HG02981 (cell line): ENCODE measurements around the gene EXD3.
"Not testable (repeated sequence)": the region's sequence is repeated elsewhere in the genome, so short reads cannot be mapped to it uniquely, and the experiment has no call there.

Experiments used
- ATAC-seq: cut with Tn5 transposase; IDR thresholded peaks from one replicate; pipeline ENCODE4 v1.9.1; 2021; ENCODE audit warnings: mild to moderate bottlenecking, moderate library complexity; ENCODE audit not compliant: unreplicated experiment

The EXD3 gene

DNA sequence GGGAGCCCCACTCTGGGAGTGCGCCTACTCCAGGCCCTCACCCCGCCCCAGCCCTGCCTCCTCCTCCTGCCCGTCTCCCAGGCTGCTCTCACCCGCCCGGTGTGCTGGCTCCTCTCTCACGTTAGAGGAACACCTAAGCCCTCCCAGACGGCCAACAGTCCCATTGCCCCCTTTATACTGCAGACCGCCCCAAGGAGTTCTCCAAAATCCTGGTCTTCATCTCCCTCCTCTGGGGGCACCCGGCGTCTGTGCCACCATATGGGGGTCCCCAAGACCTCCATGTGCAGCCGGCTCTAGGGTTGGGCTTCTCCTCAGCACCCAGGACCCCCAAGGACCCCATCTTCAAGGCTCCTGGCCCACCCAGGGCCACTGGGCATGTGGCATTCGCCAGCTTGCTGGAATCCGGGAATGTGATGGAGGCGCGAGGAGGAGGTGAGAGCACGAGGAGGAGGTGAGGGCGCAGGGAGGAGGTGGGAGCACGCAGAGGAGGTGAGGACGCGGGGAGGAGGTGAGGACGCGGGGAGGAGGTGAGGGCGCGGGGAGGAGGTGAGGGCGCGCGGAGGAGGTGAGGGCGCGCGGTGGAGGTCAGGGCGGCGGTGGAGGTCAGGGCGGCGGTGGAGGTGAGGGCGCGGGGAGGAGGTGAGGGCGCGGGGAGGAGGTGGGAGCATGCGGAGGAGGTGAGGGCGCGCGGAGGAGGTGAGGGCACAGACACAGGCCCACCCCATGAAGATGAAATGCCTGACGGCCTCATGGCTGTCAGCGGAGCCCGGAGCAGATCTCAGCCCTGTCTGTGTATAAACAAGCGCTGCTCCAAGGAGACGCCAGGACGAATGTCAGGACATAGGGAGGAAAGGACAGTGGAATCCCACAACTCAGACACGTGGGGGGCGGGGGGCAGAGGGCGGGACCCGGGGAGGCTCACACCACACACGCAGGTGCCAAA lies 41.2 kb downstream of the EXD3 start:
- no peak for ATAC-seq

DNA sequence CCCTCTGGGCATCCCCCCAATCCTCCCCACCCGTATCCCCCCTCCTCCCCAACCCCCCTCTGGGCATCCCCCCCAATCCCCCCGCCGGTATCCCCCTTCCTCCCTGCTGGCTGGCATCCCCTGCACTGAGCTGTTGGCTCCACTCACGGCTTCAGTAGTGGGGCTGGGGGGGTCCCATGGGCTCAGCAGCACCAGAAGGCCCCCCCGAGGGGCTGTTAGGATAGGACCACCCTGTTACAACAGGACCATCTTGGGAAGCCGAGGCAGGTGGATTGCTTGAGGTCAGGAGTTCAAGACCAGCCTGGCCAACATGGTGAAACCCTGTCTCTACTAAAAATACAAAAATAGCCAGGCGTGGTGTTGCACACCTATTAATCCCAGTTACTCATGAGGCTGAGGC lies 42.4 kb downstream of the EXD3 start:
- ATAC-seq, result no peak

DNA sequence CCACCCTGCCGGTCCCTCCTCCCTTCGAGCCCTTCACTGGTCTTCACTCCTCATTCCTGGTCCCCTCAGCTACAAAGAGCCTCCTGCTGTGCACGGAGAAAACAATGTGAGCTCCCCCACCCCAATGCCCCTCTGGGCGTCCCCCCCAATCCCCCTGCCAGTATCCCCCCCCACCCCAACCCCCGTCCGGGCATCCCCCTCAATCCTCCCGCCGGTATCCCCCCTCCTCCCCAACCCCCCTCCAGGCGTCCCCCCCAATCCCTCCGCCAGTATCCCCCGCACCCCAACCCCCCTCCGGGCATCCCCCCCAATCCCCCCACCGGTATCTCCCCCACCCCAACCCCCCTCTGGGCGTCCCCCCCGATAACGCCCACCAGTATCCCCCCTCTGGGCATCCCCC lies 42.8 kb downstream of the EXD3 start:
- no peak for ATAC-seq

DNA sequence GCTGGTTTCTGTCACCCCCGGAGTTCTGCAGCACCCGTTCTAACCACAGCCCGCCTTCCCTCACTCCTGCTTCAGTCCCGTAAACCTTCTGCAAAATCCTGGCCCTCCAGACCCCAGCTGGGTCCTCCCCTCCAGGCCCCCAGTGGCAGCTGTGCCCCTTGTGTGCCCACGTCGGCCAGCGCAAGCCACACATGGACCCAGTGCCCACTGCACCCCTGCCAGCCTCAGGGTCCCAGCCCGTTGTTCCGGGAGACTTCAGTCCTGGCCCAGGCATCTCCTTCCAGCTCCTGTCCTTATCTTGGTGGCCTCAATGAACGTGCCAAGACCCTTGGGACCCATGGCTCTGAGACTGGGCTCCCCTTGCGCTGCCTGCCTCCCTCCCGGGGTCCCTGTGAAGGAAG lies 43.2 kb downstream of the EXD3 start:
- no peak for ATAC-seq

DNA sequence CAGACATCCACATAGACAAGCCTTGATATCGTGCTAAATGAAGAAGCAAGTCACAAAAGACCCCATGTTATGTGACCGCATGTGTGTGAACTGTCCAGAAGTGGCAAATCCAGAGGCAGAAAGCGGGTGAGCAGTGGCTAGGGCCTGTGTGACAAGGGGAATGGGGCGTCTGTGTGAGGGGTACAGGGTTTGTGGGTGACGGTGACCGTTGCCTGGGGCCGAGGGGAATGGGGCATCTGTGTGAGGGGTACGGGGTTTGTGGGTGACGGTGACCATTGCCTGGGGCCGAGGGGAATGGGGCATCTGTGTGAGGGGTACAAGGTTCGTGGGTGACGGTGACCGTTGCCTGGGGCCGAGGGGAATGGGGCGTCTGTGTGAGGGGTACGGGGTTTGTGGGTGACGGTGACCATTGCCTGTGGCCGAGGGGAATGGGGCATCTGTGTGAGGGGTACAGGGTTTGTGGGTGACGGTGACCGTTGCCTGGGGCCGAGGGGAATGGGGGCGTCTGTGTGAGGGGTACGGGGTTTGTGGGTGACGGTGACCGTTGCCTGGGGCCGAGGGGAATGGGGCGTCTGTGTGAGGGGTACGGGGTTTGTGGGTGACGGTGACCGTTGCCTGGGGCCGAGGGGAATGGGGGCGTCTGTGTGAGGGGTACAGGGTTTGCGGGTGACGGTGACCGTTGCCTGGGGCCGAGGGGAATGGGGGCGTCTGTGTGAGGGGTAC lies 44.1 kb downstream of the EXD3 start:
- not testable (repeated sequence) for ATAC-seq

DNA sequence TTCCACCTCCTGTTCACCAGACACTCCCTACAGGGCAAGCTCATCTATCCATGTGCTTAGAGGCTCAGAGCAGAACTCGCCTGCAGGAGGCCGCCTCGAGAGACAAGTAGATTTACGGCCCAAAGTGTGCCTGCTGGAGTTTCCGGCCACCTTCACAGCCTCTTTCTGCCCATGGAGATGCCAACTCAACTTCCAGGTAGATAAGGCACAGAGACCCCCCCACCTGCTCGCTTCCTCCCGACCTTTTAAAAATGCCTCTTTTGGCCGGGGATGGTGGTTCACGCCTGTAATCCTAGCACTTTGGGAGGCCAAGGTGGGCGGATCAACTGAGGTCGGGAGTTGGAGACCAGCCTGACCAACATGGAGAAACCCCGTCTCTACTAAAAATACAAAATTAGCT lies 46.6 kb downstream of the EXD3 start:
- ATAC-seq, result no peak

DNA sequence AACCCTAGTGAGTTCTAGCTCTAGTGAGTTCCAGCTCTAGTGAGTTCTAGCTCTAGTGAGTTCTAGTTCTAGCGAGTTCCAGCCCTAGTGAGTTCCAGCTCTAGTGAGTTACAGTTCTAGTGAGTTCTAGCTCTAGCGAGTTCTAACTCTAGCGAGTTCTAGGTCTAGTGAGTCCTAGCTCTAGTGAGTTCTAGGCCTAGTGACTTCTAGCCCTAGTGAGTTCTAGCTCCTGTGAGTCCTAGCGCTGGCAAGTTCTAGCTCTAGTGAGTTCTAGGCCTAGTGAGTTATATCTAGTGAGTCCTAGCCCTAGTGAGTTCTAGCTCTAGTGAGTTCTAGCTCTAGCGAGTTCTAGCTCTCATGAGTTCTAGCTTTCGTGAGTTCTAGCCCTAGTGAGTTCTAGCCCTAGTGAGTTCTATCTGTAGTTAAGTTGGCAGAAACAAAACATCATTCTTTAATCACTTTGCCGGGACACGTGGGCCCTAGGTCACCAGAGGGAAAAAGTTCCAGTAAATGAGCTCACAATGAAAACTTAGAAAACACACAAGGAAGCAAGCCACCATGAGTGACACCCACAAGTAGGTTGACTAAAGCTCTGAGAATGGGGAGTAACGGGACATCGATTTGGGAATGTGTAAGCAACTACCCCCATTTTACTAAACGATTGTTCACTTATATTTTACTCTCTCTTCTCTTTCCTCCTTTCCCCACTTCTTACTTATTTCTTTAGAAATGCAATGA lies 47.5 kb downstream of the EXD3 start:
- ATAC-seq, result no peak

DNA sequence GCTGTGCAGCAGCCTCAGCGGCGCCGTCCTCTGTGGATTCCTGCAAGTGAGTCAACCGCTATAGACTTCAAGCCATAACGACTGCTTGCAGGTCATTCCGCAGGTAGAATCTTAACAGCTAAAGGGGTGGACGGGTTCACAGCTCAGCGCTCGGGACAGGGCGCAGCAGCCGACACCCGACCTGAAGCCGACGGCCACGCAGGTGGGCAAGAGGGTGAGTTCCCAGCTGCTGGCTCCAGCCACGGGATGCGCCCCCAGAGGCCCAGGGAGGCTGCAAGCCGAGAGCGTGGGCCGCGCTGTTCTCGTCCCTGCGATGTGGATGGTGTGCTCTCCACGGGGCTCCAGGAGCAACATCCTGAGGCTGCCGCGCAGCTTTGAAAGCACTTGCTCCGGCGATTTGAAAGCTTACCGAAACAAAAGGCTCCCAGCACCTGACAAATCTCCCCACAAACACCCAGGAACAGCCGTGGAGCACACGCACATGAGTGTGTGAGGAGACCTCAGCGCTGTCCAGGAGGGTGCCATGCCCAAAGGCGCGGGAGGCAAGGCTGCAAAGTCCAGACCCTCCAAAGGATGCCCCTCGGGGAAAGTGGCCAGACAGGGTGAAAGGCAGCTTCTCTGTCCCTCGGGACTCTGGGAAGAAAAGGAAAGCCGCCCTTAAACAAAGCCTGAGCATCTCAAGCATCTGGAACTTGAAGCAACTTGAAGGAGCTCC lies 48.7 kb downstream of the EXD3 start:
- ATAC-seq, result no peak

DNA sequence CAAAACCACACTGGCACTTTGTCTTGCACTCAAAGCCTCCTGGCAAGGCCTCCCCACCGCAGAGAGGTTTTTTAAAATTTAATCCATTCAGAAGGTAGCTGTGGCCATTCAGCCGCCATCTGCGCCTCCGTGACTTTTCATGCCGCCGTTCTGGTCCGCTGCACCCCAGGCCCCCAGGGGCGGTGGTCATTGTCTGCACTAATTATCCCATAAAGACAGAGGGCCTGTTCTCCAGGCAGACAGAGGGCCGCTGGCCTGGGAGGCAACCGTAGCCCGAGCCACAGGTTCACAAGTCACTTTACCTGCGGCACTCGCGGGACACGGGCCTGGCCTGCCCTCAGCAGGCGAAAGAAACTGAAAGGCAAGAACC lies 49.4 kb downstream of the EXD3 start:
- ATAC-seq, result no peak

DNA sequence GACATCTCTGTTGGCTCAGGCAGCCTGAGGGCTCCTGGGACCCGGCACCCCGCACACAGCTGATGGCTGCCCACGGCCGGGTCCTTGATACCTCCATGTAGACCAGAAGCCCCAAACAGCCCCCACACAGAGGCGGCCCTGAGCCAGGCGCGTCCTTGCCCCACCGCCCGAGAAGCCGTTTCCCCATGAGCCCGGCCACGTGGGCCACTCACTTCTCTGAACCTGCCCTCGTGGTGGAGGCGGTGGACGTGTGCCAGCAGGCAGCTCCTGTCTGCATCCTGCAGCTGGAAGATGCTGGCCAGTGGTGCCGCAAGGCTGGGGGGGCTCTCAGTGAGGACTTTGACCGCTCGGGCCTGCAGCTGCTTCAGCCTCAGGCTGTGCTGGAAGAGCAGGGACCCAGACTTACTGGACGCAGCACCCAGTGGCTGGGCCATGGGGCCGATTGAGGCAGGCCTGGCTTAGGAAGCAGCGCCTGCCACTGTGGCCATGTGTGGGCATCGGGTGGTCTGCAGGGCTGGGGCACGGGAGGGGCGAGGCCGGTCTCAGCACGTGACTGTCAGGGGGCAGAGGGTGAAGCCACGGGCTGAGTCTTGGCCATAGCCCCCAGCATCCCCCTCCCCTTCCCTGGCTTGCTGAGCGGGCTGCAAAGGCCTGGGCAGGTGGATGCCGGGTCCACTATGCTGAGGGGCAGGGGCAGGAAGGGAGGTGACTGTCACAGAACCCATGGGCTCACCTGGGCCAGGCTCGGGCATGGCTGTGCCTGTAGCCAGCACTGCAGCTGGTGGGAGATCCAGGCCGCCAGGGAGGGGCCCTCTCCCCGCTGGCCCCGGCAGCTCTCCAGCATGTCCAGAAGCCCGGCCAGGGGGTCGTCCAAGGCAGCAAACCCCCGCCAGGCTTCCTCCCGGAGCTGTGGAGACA lies 50.0 kb downstream of the EXD3 start:
- no peak for ATAC-seq

DNA sequence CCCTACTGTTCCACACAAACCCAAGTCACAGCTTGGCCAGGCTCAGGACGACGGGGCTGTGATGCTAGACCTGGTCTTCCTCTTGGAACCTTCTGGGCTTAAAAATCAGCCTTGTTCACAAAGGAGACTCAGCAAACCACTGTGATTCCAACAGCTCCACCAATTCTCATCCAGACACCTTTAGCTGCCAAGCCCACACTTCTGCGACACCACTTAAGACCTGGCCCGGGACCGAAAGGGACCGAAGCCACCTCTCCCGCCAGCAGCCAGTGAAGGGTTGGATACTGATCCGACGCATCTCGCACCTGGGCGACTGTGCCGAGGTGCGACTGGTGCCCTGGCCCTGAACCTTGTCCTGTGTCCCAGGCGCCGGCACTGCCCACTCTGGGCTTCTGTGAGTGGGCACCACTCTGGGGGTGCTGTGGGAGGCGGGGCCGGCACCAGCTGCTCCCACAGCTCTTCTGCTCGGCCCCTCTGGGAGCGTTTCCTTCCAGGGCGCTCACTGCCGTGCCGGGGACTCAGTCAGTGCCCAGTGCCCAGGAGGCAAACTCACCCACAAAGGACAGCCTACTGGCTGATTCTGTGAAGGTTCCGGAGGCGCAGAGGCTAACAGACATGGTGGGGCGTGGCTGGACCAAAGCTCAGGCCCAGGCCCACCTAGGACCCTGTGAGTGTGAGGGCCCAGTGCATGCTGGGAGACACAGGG lies 50.9 kb downstream of the EXD3 start:
- ATAC-seq, result no peak

DNA sequence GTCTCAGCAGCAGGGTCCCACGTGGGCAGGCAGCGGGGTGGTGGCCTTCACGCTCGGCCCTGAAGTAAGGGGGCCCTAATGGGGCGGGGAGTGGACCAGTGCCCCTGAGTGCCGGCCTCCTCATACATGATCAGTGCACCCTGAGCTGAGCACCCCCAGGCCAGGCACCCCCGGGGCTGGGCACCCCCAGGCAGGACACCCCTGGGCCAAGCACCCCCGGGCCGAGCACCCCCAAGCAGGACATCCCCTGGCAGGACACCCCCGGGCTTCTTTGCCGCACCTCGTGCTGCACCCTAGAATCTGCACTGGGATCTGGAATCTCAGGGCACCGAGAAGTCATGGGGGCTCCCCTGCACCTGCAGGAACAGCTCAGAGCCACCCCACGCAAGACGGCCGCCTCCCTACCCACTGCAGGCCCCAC lies 51.4 kb downstream of the EXD3 start:
- no peak for ATAC-seq

DNA sequence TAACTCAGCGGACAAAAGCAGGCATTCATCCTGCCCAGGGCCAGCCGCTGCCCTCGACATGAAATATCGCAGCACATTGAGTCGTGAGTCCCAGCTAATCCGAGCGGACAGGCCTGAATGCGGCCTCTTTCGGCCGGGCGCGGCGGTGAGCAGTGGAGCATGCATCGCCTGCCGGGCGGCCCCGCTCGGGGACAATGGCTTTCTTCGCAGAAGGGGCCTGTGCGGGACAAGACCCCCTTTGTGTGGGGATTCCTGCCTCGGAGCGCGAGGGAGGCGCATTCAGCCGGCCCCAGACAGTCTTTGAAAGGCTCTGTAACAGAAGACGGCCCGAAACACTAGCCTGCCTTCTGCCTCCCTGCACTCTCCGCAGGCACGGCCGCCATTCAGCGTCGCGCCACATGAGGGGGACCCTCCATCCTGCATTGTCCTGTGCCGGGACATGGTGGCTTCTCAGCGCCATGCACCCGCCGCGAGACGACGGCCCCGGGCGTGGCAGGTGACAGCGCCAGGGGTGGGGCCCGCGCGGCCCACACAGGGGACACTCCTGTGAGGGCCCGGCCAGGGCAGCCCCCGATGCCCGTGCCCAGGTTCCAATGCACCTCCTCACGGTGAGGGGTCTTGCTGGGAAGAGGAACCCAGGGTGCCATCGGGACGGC lies 52.0 kb downstream of the EXD3 start:
- ATAC-seq, result no peak

DNA sequence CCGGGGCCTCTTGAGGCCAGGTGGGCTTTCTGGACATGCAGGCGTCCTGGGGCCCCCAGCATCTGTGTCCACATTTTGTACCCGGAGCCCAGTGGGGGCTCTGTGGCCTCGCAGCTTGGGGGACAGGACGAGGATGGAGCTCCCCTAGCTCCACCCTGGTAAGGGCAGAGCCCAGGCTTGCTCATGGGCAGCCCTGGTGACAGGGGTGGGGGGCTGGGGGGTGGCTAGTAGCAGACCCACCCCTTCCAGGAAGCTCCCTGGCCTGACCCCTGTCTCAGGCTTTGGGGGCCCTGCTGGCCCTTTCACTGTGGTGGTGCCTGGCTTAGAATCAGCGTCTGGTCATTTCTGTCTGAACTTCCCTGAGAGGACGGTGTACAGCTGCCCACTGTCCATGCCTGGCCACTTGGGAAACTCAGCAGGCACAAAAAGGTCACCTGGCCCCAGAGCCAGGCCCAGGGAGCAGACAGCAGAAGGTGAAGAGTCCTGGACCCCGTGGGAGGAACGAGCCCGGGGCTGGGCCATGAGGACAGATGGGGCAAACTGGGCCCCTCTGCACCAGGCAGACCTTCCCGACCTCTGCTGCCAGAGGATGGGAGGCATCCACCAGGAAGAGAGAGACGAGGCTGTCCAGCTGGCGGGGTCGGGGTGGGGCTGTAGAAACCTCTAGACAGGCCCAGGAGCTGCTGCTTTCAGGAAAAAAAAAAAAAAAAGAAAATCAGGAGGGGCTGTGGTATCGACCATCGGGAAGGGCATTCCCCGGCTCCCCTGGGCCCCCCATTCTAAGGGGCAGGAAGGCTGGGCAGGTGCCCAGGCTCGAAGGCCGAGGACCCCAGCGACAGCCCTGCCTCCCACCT lies 52.8 kb downstream of the EXD3 start:
- ATAC-seq, result no peak

DNA sequence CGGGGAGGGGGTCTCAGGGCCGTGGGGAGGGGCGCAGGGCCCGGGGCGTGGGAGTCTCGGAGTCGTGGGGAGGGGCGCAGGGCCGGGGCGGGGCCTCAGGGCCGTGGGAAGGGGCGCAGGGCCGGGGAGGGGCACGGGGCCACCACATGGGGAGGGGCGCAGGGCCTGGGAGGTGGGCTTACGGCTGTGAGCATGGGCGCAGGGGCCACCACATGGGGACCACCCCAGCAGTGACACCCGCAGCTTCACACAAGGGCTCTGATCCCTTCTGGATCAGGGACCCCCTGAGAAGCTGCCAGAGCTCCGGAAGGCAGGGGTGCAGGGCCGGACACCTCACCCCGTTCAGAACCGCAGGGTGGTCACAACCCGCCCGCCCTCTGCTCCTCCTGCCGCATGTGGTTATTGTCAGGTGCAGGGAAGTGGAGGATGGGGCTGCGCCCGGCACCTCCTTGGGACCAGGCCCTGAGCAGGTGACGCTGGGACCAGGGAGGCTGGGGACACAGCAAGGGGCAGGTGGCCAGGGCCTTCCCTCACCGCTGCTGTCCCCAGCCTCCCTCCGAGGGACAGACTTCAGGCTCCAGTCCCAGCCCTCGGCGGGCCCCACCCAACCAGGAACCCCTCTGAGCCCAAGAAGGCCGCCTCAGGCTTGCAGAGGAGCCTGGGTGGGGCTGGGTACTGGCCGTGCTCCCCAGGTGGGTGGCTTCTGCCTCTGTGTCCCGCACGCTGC lies 53.7 kb downstream of the EXD3 start:
- no peak for ATAC-seq

DNA sequence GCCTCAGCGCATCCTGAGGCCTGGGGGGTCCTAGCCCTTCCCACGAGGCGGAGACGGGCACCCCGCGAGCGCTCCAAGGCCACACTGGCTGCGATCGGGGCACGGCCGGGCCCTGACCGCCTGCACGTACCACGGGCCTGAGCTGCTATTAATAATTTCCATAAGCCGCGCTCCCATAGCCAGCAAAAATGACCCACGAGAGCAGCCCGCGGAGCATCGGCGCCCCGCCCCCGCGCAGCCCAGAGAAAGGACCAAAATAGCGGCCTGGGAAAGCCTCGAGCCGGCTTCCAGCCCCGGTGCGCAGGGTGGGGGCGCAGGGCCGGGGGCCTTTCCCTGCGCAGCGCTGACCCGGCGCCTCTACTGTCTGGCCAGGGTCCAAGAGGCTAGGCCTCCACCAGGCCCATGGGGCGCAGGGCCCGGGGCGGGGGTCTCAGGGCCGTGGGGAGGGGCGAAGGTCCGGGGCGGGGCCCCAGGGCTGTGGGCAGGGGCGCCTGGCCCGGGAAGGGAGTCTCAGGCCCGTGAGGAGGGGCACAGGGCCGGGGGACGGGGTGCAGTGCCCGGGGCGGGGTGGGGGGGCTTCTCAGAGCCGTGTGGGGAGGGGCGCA lies 54.4 kb downstream of the EXD3 start:
- ATAC-seq, result no peak
